ENCODE measurements around the gene ZNF784.

ZNF784 gene

GRCh38 chr19:55624109-55625003 lies at the start of gene ZNF784:
Gene ZNF784 (minus strand): TSS chr19:55624566. CDS start chr19:55624561, 5 bp downstream.
- peak; percentile 84 to 90 for DNase-seq (ENCODE audit: low read depth in 1 of 2, low spot score in 1 of 2)

- no peak for DNase-seq (ENCODE audit: low read depth in 1 of 2, low spot score in 1 of 2)
Measured at GRCh38 chr19:55673889-55674288, 49.5 kb upstream of the ZNF784 start.

- DNase-seq (ENCODE audit: low read depth in 1 of 2, low spot score in 1 of 2) = no peak
Measured at GRCh38 chr19:55673465-55673864, 49.1 kb upstream of the ZNF784 start.

- no peak for DNase-seq (ENCODE audit: low read depth in 1 of 2, low spot score in 1 of 2)
Measured at GRCh38 chr19:55672418-55672817, 48.1 kb upstream of the ZNF784 start.

GRCh38 chr19:55671054-55671378 lies 46.6 kb upstream of the ZNF784 start:
- DNase-seq (ENCODE audit: low read depth in 1 of 2, low spot score in 1 of 2) = no peak

GRCh38 chr19:55670280-55671053 lies 46.1 kb upstream of the ZNF784 start:
- DNase-seq (ENCODE audit: low read depth in 1 of 2, low spot score in 1 of 2) = no peak

GRCh38 chr19:55669418-55670279 lies 45.3 kb upstream of the ZNF784 start:
- no peak for DNase-seq (ENCODE audit: low read depth in 1 of 2, low spot score in 1 of 2)

GRCh38 chr19:55668603-55669348 lies 44.4 kb upstream of the ZNF784 start:
- no peak for DNase-seq (ENCODE audit: low read depth in 1 of 2, low spot score in 1 of 2)

- no peak for DNase-seq (ENCODE audit: low read depth in 1 of 2, low spot score in 1 of 2)
Measured at GRCh38 chr19:55667958-55668357, 43.6 kb upstream of the ZNF784 start.

- DNase-seq (ENCODE audit: low read depth in 1 of 2, low spot score in 1 of 2) = no peak
Measured at GRCh38 chr19:55667511-55667910, 43.1 kb upstream of the ZNF784 start.

GRCh38 chr19:55667006-55667381 lies 42.6 kb upstream of the ZNF784 start:
- no peak for DNase-seq (ENCODE audit: low read depth in 1 of 2, low spot score in 1 of 2)

- DNase-seq (ENCODE audit: low read depth in 1 of 2, low spot score in 1 of 2) = no peak
Measured at GRCh38 chr19:55666343-55667005, 42.1 kb upstream of the ZNF784 start.

- no peak for DNase-seq (ENCODE audit: low read depth in 1 of 2, low spot score in 1 of 2)
Measured at GRCh38 chr19:55663846-55664536, 39.6 kb upstream of the ZNF784 start.

GRCh38 chr19:55661826-55662225 lies 37.5 kb upstream of the ZNF784 start:
- no peak for DNase-seq (ENCODE audit: low read depth in 1 of 2, low spot score in 1 of 2)

- no peak for DNase-seq (ENCODE audit: low read depth in 1 of 2, low spot score in 1 of 2)
Measured at GRCh38 chr19:55660991-55661390, 36.6 kb upstream of the ZNF784 start.

GRCh38 chr19:55660404-55660803 lies 36.0 kb upstream of the ZNF784 start:
- no peak for DNase-seq (ENCODE audit: low read depth in 1 of 2, low spot score in 1 of 2)

GRCh38 chr19:55659822-55660221 lies 35.5 kb upstream of the ZNF784 start:
- no peak for DNase-seq (ENCODE audit: low read depth in 1 of 2, low spot score in 1 of 2)

GRCh38 chr19:55658846-55659459 lies 34.6 kb upstream of the ZNF784 start:
- DNase-seq (ENCODE audit: low read depth in 1 of 2, low spot score in 1 of 2) = no peak
